NCI-H128 (cell line): ENCODE data around the gene EEF1AKMT1.

Experiments
- DNase-seq: peaks from one replicate; lab custom pipeline; 2025; ENCODE audit not compliant: unreplicated experiment; lab: John Stamatoyannopoulos, UW

EEF1AKMT1 gene

DNA sequence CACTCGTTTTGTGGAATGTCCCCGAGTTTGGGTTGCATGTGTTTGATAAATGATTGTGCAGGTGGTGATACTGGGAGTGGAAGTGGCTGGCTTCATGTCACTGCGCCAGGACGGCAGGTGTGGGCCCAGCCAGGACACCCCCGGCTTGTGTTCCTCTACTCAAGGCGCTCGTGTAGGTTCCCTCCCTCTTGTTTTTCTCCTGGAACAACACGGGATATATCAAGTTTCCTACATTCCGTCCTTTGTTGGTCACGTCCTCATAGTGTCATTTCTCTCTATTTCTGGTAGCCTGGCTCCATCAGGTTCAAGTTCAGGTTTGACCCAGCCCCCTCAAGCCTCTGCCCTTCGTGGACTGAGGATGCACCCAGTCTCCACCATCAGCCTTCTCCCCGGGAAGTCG, 54.0 kb downstream of the EEF1AKMT1 start:
- DNase-seq, result no peak

DNA sequence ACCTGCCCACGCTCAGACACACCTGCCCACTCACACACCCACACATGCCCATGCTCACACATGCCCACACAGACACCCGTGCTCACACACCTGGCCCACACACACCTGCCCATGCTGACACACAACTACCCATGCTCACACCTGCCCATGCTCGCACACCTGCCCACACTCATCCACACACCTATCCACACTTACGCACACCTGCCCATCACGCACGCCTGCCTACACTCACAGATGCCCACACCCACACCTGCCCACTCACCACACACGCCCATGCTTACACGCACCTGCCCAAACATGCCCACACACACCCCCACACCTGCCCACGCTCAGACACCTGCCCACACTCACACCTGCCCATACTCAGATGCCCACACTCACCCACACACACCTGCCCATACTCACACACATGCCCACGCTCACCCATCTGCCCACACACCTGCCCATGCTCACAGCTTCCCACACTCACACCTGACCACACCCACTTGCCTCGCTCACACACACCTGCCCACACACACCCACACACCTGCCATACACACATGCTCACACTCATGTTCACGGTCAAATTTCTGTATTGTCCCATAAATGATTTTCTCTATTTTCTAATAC, 54.7 kb downstream of the EEF1AKMT1 start:
- no peak for DNase-seq

DNA sequence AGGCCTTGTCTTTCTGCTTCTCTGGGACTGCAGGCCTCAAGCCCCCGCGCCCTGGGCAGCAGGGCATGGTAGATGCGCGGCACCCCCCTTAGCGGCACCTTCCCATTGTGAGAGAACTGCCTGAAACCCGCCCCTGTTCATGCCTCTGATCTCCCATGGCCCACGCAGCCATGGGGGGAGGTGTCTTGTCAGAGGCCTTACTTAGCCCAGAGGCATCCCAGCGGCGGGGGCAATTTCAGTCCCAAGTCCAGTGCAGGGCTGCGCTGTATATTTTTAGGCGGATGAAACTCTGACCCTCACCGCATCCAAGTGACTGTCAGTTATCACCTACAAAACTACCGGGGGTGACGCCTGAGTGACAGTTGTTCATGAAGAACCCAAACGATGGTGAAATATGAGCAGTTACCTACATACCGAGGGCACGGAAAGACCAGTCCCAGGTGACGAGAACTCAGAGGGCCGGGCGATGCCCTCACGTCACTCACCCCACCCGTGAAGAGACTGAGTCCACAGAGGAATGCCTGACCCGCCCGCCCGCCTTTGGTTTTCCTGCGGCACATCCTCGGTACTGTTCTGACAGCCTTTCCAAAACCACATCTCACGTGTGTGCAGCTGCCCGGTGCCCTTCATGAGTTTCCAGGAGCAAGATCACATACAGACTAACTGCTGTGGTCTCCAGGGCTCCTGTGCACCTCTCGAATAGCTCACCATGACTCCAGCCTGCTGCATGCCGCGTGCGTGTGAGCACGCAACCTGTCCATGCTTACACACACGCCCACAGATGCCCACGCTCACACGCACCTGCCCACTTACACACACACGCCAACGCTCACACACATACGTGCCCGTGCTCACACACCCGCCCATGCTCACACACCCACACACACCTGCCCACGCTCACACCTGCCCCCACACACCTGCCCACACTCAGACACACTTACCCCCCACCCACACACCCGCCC, 55.9 kb downstream of the EEF1AKMT1 start:
- DNase-seq, result no peak

DNA sequence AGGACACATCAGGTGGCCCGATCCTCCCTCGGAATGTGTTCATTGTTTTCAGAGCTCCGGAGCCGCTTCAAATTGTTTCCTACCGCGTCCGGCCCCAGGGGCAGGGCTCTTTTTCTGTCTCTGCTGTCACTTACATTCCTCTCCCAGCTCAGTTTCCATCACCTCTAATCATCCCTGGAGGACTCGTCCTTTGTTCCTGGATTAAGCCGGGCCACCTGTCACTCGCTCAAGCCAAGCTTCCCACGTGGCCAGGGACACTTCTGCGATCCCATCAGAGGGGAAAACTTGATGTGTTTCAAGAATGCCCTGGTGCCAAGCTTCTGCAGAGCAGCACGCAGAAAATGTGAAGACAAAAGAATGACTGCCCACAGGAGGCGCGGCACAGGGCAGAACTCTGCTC, 56.8 kb downstream of the EEF1AKMT1 start:
- peak; percentile 9 for DNase-seq

DNA sequence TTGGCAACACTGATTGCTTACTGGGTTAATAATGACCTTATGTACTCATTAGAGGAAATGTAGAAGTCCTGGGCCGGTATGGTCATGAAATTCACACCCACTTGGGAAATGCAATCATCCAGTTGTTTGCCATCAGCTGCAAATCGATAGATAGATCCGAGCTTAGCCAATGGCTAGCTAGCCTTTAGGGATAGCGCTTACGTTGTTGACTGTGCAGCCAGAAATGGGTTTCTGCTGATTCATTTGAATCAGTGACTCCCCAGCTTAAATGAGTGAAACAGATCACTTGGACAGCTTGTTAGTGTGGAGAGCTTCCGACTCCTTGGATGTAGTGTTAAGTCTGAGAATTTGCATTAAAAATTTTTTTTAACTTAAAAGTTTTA, 58.4 kb downstream of the EEF1AKMT1 start:
- DNase-seq, result no peak

DNA sequence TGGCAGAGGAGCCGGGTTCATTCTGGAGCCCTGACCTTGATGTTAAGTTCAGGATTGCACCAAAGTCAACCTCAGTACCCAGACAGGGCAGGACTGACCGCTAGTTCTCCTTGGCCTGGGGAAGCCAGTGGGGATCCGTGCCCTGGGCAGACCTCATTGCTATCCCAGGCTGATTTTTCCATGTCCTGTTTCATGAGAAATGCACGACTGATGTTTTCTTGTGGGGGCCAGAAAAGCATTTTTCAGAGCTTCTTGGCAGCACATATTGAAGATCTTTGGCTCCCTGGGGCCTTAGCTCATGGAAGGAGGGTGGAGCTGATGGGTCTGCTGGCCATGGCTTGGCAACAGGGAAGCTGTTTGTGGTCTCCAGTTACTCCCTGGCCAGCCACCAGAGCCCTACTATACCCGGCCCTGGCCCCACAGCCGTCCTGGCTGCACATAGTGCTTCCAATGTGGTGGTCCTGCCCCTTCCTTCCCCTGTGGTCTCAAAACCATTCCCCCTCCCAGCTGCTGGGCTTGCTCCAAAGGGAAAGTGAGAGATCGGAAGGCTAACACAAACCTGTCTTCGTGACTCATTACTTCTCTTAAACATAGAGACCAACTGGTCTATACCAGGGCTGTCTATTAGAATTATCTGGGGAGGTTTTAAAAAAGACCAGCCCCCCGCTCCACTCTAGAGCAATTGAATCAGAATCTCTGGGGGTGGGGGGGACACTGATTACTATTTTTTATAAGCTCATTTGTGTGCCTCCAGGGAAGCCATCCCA, 59.0 kb downstream of the EEF1AKMT1 start:
- no peak for DNase-seq

DNA sequence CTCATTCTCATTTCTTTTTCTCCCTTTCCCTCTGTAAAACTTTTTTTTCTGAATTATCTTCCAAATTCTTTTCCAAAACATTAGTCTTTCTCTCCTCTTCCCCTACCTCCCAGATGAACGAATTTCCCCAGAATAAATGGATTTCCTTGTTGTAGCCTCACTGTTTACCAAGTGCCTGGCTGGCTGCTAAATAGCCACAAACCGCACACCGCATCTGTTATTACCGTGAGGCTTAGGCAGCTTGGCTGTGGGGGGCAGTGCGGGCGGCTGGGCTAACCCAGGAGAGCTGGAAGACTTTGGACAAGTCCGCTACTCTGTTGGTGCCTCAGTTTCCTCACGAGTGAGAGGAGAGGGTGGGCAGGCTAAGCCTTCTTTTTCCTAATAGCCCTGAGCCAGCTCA, 59.6 kb downstream of the EEF1AKMT1 start:
- no peak for DNase-seq

DNA sequence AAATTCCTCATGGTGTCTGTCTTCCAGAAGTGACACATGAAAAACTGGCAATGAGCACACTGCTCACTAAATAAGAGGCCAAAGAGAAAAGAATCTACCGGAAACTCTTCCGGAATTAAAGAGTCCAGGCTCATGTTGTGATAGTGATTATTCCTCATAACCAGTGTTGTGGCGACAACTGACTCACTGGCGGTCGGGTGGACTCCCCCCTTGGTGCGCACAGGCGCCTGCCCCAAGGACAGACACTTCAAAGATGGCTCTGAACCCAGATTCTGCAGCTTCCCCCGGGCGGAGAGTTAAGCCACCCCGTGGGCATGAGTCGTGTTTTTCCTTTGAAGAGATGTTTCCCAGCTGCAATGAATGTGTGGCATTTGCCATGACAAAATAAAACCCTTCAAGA, 60.0 kb downstream of the EEF1AKMT1 start:
- no peak for DNase-seq

DNA sequence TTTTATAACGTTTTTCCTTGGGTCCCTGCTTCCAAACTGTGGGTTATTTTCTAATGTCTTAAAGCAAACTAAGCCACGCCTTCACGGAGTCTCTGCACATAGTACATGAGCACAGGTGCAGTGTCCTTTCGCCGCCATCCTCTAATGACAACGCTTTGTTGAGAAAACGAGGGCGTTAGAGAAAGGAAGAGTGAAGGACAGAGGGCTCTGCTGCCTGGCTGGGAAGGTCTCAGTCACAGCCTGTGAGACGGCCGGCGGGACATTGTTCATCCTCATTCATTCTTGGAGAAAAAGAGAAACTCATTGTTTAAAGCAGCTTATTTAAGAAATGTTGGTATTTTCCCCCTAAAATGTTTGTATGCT, 60.8 kb downstream of the EEF1AKMT1 start:
- DNase-seq, result no peak

DNA sequence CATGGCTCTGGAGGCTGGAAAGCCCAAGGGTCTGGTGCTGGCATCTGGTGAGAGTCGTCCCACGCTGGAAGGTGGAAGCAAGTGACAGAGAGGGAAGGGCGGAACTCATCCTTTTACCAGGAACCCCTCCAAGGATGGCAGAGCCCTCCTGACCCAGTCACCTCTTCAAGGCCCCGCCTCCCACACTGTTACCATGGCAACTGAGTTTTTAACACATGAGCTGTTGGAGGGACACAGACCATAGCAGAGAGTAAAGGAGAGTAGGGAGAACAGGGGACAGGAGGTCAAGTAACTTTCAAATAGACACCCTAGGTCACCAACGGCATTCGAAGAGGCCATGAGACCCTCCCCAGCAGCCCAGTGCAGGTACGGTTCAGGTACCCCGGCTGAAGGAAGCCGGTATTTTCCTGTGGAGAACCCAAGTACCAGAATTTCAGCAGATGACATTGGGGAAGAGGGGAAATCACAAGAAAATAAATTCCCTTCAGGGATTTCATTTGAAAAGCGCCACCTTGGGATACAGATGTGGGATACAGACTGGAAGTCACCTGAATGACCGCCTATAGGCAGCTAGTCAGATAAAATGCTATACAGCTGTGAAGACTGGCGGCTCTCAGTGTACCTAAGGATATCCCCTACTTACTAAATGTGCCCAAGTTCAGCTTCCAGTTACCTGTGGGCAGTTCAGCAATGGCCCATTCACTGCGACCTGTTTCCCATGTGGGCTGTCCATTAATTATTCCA, 62.3 kb downstream of the EEF1AKMT1 start:
- DNase-seq, result no peak

DNA sequence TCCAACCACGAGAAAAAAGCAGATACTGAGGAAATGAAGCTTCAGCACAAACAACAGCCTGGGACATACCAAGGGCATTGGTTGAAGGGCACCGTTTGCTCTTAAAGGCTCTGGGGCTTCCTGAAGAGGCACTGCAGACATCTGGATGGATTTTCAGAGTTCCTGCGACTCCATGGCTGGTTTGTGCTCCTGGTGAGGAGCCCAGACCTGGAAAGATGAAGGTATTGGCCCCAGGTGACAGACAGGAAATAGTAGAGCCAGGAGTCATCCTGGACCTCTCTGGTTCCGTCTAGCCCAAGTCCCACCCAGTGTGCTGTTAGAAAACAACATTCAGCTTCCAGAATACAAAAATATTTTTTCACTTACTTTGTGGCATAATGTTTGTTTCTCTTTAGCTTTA, 64.0 kb downstream of the EEF1AKMT1 start:
- no peak for DNase-seq

DNA sequence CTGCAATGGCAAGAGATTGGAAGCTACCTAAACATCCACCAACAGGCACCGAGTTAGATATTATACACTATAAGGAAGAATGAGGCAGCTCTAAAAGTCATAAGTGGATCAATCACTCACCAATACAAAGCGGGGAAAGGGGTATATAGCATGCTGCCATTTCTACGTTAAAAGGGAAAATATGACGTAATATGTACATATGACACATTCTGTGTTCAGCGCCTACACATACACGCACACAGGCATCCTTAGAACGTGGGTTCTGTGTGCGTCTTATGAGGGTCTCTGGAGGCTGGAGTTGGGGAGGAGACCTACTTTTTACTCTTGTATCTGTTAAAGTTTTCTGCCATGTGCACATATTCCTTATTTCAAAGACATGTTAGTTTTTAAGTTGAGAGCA, 64.4 kb downstream of the EEF1AKMT1 start:
- no peak for DNase-seq

DNA sequence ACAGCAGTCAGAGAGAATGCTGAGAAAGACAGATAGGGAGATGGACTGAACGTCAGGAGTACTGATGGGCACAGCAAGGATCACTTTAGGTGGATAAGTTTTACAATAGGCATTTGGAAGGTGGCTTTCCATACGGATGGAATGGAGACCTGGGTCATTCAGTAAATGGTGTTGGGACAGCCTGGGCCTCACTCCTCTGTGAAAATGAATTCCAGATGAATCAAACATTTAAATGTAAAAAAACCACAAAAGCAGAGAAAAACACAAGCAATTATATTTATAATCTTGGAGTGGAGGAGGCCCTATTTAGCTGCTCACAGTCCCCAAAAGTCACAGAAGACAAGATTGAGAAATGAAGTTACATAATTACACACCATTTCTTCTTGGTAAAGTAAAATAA, 65.5 kb downstream of the EEF1AKMT1 start:
- no peak for DNase-seq

DNA sequence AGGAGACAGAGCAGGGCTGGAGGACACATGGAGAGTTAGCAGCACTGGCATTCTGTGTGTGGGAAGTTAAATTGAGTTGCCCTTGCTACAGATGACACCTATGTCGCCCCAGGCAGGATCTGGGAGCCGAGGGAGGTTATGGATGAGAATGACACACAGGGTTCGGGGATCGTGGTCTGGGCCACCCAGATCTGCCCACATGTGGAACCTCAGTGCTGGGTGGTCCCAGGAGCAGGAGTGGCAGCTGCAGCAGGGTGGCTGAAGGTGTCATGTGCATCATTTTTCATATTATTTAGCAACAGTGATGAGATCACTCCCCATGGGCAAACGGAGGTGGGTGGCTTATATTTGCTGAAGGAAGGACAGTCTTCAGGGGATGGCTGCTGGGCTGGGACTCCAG, 67.1 kb downstream of the EEF1AKMT1 start:
- DNase-seq, result no peak

DNA sequence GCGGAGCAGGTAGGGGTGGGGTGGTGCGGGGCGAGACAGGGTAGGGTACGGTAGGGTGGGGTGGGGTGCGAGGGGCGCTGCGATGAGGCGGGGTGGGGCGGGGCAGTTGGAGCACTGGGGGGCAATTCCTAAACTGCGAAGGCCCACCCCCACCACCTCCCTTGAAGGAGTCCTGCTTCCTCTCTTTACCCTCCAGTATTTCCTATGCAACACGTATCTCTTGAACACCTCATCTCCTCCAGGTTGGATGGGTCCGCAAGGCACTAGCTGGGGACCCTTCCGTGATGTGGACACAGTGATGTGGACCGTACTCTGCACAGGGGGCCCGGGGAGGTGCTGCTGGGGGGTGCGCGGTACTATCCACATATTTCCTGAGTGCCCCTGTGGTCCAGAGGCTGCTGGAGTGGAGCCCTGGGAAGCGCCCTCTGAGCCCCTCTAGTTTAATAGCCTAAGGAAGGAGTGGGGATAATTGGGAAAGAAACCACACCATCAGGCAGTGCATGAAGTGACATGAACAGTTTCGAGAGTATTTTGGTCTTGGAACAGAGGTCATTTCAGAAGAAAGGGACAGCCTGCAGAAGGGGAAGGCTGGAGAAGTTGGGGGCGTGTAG, 69.2 kb downstream of the EEF1AKMT1 start:
- no peak for DNase-seq

DNA sequence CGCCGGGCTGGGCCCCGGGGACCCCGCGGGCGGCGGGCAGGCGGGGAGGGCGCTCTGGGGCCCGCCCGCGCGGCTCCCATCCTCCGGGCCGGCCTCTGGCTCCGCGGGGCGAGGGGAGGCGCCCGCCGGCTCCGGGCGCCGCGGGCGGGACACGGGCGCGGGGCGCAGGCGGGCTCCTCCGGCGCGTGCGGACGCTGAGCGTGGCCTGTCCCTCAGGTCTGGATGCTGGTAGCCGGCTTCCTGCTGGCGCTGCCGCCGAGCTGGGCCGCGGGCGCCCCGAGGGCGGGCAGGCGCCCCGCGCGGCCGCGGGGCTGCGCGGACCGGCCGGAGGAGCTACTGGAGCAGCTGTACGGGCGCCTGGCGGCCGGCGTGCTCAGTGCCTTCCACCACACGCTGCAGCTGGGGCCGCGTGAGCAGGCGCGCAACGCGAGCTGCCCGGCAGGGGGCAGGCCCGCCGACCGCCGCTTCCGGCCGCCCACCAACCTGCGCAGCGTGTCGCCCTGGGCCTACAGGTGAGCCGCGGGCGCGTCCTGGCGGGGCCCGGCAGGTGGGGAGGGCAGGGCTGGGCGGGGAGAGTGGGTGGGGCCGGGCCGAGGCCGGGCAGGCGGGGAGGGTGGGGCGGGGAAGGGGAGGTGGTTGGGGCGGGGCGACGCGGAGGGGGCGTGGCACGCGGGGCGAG, 69.8 kb downstream of the EEF1AKMT1 start:
- DNase-seq, result peak; percentile 68

DNA sequence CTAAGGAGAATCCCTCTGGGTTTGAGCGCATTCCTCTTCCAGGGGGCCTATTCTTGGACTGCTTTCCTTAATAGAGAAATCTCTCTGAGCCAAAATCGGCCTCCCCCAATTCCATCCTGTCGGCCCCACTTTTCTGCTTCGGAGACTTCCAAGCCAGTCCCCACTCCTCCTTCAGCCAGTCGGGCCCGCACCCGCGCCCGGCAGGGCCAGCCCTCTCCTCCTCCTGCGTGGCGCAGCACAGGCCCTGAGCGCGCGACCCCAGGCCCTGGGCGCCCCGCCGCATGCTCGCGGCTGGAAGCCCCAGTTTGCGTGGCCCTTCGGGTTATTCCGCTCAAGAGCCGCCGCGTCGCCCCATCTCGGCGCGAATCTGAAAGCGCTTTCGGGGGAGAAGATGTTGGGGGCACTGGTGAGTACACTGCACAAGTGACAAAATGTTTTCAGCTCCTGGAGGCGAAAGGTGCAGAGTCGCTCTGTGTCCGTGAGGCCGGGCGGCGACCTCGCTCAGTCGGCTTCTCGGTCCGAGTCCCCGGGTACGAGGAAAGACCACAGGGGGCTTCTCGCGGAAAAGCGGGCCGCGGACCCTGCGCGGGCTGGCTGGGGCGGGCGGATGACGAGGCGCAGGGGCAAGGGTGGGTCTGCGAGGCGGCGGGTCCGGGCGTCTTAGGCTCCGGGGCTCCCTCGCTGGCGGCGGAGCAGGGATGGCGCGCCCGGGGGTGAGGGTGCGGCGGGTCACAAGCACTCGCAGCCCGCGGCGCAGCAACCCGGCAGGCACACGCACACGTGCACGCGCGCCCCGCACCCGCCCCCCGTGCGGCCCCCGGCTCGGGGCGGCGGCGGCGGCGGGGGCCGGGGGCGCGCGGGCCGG, 70.6 kb downstream of the EEF1AKMT1 start, which contains the start of gene IL17D:
Gene IL17D, plus strand, starts transcription at position 785 of the 865 bp plus-strand sequence. CDS start 303 bp downstream, outside the sequence.
- DNase-seq, result no peak

DNA sequence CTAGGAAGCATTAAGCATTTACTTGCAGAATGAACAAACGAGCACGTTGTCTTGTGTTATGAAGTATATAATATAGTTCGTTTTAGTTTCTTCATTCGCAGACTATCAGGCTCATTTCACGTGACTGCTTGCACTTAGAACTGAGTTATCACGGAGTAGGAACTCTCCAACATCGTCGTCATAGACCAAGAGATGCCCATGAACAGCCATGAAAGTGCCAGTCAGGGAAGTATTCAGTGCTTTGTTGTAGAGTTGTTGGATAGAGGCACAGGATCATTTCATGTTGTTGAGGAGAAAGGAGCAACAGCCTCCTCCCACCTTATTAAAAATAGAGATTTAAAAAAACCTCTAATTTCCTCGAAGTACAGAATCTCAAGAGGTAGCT, 71.2 kb downstream of the EEF1AKMT1 start:
- DNase-seq, result no peak

DNA sequence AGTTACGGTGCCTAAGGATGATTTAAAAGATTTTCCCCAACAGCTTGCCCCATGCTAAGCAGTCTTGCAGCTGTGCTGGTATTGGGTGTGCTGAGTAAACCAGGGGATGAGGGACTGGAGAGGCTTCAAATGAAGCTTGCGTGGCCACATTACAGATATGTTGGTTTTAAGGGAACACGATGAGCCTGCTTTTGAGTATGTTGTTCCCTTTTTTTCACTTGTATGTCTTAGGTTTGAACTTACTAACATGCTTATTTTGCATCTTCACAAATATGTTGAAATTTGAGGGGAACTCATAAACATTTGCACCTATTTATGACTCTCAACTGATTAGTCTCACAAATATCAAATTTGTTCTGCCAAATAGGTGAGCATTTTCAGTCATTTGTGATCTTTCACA, 72.3 kb downstream of the EEF1AKMT1 start:
- no peak for DNase-seq
